Measurements from ENCODE around the gene ATP9A.

DNA sequence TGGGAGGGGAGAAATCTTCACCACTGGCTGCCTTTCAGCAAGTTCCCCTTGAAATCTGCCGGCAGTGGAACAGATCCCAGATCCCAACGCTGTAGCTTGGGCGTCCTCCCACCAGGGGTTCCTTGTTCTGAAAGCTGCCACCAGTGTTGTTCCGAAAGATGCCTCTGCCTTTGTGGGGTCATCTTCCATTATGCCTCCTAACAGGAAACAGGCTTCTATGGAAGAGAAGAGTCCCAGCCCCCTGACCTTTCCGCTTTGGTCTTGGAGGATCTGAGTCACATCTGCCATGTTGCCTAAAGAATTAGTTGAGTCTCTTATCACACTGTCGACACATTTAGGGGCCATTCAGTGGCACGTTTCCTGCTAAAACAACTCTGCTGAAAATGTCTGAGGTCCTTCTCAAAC lies 168.2 kb downstream of the ATP9A start:
- TF ChIP-seq POLR2A (IDR thresholded peaks at IDR 0.05), result no peak
- TF ChIP-seq, protein P1, sequence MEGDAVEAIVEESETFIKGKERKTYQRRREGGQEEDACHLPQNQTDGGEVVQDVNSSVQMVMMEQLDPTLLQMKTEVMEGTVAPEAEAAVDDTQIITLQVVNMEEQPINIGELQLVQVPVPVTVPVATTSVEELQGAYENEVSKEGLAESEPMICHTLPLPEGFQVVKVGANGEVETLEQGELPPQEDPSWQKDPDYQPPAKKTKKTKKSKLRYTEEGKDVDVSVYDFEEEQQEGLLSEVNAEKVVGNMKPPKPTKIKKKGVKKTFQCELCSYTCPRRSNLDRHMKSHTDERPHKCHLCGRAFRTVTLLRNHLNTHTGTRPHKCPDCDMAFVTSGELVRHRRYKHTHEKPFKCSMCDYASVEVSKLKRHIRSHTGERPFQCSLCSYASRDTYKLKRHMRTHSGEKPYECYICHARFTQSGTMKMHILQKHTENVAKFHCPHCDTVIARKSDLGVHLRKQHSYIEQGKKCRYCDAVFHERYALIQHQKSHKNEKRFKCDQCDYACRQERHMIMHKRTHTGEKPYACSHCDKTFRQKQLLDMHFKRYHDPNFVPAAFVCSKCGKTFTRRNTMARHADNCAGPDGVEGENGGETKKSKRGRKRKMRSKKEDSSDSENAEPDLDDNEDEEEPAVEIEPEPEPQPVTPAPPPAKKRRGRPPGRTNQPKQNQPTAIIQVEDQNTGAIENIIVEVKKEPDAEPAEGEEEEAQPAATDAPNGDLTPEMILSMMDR (IDR thresholded peaks at IDR 0.05), result no peak
